Heart left ventricle (tissue), 13 donors: ENCODE results near the gene FAM193B.

Experiments
- CTCF ChIP-seq, 12 donors: fragments of 200-600 bp; sonication (generic) in 4 of 12; IDR thresholded peaks; one replicate each; pipeline versions ENCODE4 v1.5.0 to v1.8.0; 2018 to 2022; ENCODE audit warnings: antibody characterized with exemption in 12 of 12, mild to moderate bottlenecking in 5 of 12
- POLR2A ChIP-seq, 2 donors: fragments of 450-650 bp; IDR thresholded peaks; one replicate each; pipeline ENCODE4 v1.6.1; 2017; ENCODE audit warnings: antibody characterized with exemption in 2 of 2, mild to moderate bottlenecking in 2 of 2, moderate library complexity in 2 of 2
- donor health status: ischemic (EF 13 %, LVEDD 7.1; RV severe dilation, severe dysfunction).
- donor health status: DM: no; HTN: yes; CAD: no.
- donor health status: DM: no; HTN: no; CAD: no.
- donor health status: ischemic (EF 25% LVEDD 6.9; RV normal size, moderate dysfunction).
- donor health status: ischemic (EF 25% LVEDD 5.7; RV mildly dilated, moderate dysfunction).
- donor health status: ischemic (EF 35%, LVEDD 5.7; RV mildly dilated, moderate dysfunction).
- donor health status: nonischemic (EF 11% LVEDD 7.7; RV severe dilation, severe dysfunction).
- donor health status: DM: yes; HTN: yes; CAD: no.
- donor health status: PGD.
- donor health status: ischemic (EF 29% LVEDD 5.4; RV normal size, mild dysfunction).
- donor health status: nonischemic (EF 23%, LVEDD 6.1; RV moderate dilation, normal function).

- TF ChIP-seq POLR2A (IDR thresholded peaks at IDR 0.05) (no peak), CTCF (IDR thresholded peaks at IDR 0.05) (no peak)
Measured at GRCh38 chr5:177520916-177521513, 33.3 kb downstream of the FAM193B start.
